IMR-90 (cell line): ENCODE data around the gene HMG20A. TPM values are rescaled to one million over a fixed set of nuclear protein-coding genes. Genes with fewer than 3 reads are reported as not detected.

ENCODE experiments used
- ATAC-seq: fragments of 200-7000 bp; cut with Tn5 transposase; 2 replicates; pipeline ENCODE4 v1.9.1; 2020; ENCODE audit warnings: low read depth, mild to moderate bottlenecking, moderate library complexity
- BruUV-seq: library from RNA; stranded (reverse); fragments of 400-500 nt; replicated peaks from 2 replicates; lab custom pipeline; 2021; lab: Mats Ljungman, UMichigan
- CTCF ChIA-PET: fragments of 300-600 bp; formaldehyde crosslinking; extraction: SDS; loops from one replicate; lab custom pipeline; 2021; ENCODE audit warnings: antibody characterized with exemption; lab: Yijun Ruan, JAX
- POLR2A ChIA-PET: fragments of 300-600 bp; sonication (Branson Sonifier 250); formaldehyde crosslinking; loops from one replicate; lab custom pipeline; 2022; ENCODE audit warnings: antibody characterized with exemption; ENCODE audit not compliant: unreplicated experiment; lab: Charles Lee
- DNase-seq: peaks from one replicate; pipeline ENCODE4 v3.0.0; 2013
- H2AFZ ChIP-seq: replicated peaks from 2 replicates; pipeline ENCODE3; 2013; ENCODE audit warnings: low read length, mild to moderate bottlenecking; ENCODE audit not compliant: poor library complexity
- H2AK5ac ChIP-seq: 2 replicates; pipeline ENCODE4 v1.6.1; 2013; ENCODE audit warnings: low read depth, low read length, inconsistent platforms
- H2AK9ac ChIP-seq: replicated peaks from 2 replicates; pipeline ENCODE3; 2013; ENCODE audit warnings: mild to moderate bottlenecking, low read depth, low read length, moderate library complexity; ENCODE audit not compliant: poor library complexity
- H2BK120ac ChIP-seq: 2 replicates; pipeline ENCODE4 v1.6.1; 2013; ENCODE audit warnings: low read depth, low read length, inconsistent platforms
- H2BK15ac ChIP-seq: 3 replicates; pipeline ENCODE4 v1.6.1; 2013; ENCODE audit warnings: low read depth, low read length, inconsistent platforms
- H2BK20ac ChIP-seq: 2 replicates; pipeline ENCODE4 v1.6.1; 2013; ENCODE audit warnings: low read depth, mild to moderate bottlenecking, inconsistent platforms, low read length, moderate library complexity
- H2BK5ac ChIP-seq: 2 replicates; pipeline ENCODE4 v1.6.1; 2013; ENCODE audit warnings: mild to moderate bottlenecking, low read depth, low read length, inconsistent platforms; ENCODE audit not compliant: poor library complexity, severe bottlenecking
- H3K14ac ChIP-seq: replicated peaks from 2 replicates; pipeline ENCODE4 v1.6.1; 2013; ENCODE audit warnings: low read depth, low read length, inconsistent platforms
- H3K18ac ChIP-seq: 2 replicates; pipeline ENCODE4 v1.6.1; 2013; ENCODE audit warnings: low read depth, low read length, control low read depth
- H3K23ac ChIP-seq: 2 replicates; pipeline ENCODE4 v1.6.1; 2013; ENCODE audit warnings: low read depth, low read length, inconsistent platforms
- H3K27ac ChIP-seq: 2 replicates; pipeline ENCODE4 v1.5.1; 2013; ENCODE audit warnings: mild to moderate bottlenecking, control low read depth, low read length; ENCODE audit not compliant: insufficient read depth
- H3K27me3 ChIP-seq: 2 replicates; pipeline ENCODE4 v1.6.1; 2013; ENCODE audit warnings: low read length; ENCODE audit not compliant: control insufficient read depth, insufficient read depth
- H3K36me3 ChIP-seq: 2 replicates; pipeline ENCODE4 v1.6.1; 2013; ENCODE audit warnings: low read length, mixed read lengths; ENCODE audit not compliant: control insufficient read depth, insufficient read depth
- H3K4ac ChIP-seq: 2 replicates; pipeline ENCODE4 v1.6.1; 2013; ENCODE audit warnings: low read depth, low read length, inconsistent platforms
- H3K4me1 ChIP-seq: 2 replicates; pipeline ENCODE4 v1.6.1; 2013; ENCODE audit warnings: low read length, mixed read lengths; ENCODE audit not compliant: control insufficient read depth, insufficient read depth
- H3K4me2 ChIP-seq: 2 replicates; pipeline ENCODE4 v1.6.1; 2013; ENCODE audit warnings: low read depth, mild to moderate bottlenecking, control low read depth, low read length, moderate library complexity
- H3K4me3 ChIP-seq: 2 replicates; pipeline ENCODE4 v1.5.1; 2013; ENCODE audit warnings: low read depth, mild to moderate bottlenecking, control low read depth, low read length, moderate library complexity; ENCODE audit not compliant: insufficient read depth
- H3K56ac ChIP-seq: 2 replicates; pipeline ENCODE4 v1.6.1; 2013; ENCODE audit warnings: low read length, inconsistent platforms; ENCODE audit not compliant: insufficient read depth; ENCODE audit errors: extremely low read depth
- H3K79me1 ChIP-seq, 2 experiments: 2 replicates each; pipeline ENCODE4 v1.6.1; 2013; ENCODE audit warnings: low read length in 2 of 2, inconsistent platforms in 1 of 2, low read depth in 1 of 2
- H3K9ac ChIP-seq: 2 replicates; pipeline ENCODE4 v1.6.1; 2013; ENCODE audit warnings: low read depth, low read length, control low read depth
- H3K9me1 ChIP-seq: 2 replicates; pipeline ENCODE4 v1.6.1; 2013; ENCODE audit warnings: low read length, inconsistent platforms; ENCODE audit not compliant: insufficient read depth
- H3K9me3 ChIP-seq: 2 replicates; pipeline ENCODE4 v1.6.1; 2013; ENCODE audit warnings: low read length; ENCODE audit not compliant: control insufficient read depth, insufficient read depth
- H4K20me1 ChIP-seq: 2 replicates; pipeline ENCODE4 v1.6.1; 2013; ENCODE audit warnings: low read length, inconsistent platforms; ENCODE audit not compliant: insufficient read depth
- H4K5ac ChIP-seq: 2 replicates; pipeline ENCODE4 v1.6.1; 2013; ENCODE audit warnings: mild to moderate bottlenecking, low read depth, low read length, control low read depth
- H4K8ac ChIP-seq, 2 experiments: 2 replicates each; pipeline ENCODE4 v1.6.1; 2013; ENCODE audit warnings: low read depth in 2 of 2, low read length in 2 of 2, control low read depth in 1 of 2, inconsistent platforms in 1 of 2
- H4K91ac ChIP-seq: 2 replicates; pipeline ENCODE4 v1.6.1; 2013; ENCODE audit warnings: low read depth, low read length, inconsistent platforms; ENCODE audit not compliant: insufficient read depth
- BHLHE40 ChIP-seq: fragments of 150-350 bp; IDR thresholded peaks from 2 replicates; pipeline ENCODE4 v1.6.1; 2016; ENCODE audit warnings: mild to moderate bottlenecking, low read depth, low read length
- CEBPB ChIP-seq: IDR thresholded peaks from 2 replicates; pipeline ENCODE4 v1.6.1; 2012; ENCODE audit warnings: low read depth, low read length, improper control_type of control experiment
- CHD1 ChIP-seq: IDR thresholded peaks from 2 replicates; pipeline ENCODE4 v1.6.1; 2012; ENCODE audit warnings: low read depth, low read length, improper control_type of control experiment
- FOS ChIP-seq: fragments of 150-350 bp; IDR thresholded peaks from 2 replicates; pipeline ENCODE4 v1.6.1; 2016; ENCODE audit warnings: low read depth, low read length
- MAFK ChIP-seq: IDR thresholded peaks from 2 replicates; pipeline ENCODE4 v1.6.1; 2012; ENCODE audit warnings: low read depth, low read length, improper control_type of control experiment
- MAZ ChIP-seq: IDR thresholded peaks from 2 replicates; pipeline ENCODE4 v1.6.1; 2012; ENCODE audit warnings: low read depth, mild to moderate bottlenecking, low read length, improper control_type of control experiment, moderate library complexity, borderline replicate concordance
- NFE2L2 ChIP-seq: fragments of 150-350 bp; IDR thresholded peaks from 2 replicates; pipeline ENCODE4 v1.6.1; 2016; ENCODE audit warnings: low read depth, mild to moderate bottlenecking, low read length
- POLR2A ChIP-seq: IDR thresholded peaks from 2 replicates; pipeline ENCODE4 v1.6.1; 2012; ENCODE audit warnings: mild to moderate bottlenecking, low read depth, low read length
- RAD21 ChIP-seq: IDR thresholded peaks from 2 replicates; pipeline ENCODE4 v1.6.1; 2012; ENCODE audit warnings: low read length, improper control_type of control experiment
- RCOR1 ChIP-seq: IDR thresholded peaks from 2 replicates; pipeline ENCODE4 v1.6.1; 2012; ENCODE audit warnings: mild to moderate bottlenecking, low read length, improper control_type of control experiment; ENCODE audit not compliant: insufficient replicate concordance
- RFX5 ChIP-seq: IDR thresholded peaks from 2 replicates; pipeline ENCODE4 v1.8.0; 2012; ENCODE audit warnings: low read depth, mild to moderate bottlenecking, low read length, moderate library complexity
- SMC3 ChIP-seq: fragments of 150-350 bp; IDR thresholded peaks from 2 replicates; pipeline ENCODE4 v1.6.1; 2016; ENCODE audit warnings: low read depth, mild to moderate bottlenecking, antibody characterized with exemption, low read length, moderate library complexity
- WGBS, 2 experiments: methylation state at CpG; one replicate each; pipeline versions ENCODE4 v1.1.5 to v1.1.7; 2013; ENCODE audit warnings: missing lambda C conversion rate in 2 of 2; ENCODE audit not compliant: insufficient read length in 1 of 2; ENCODE audit errors: extremely low coverage in 2 of 2; 5-methylcytosine and 5-hydroxymethylcytosine counted together
- dilution Hi-C: fragments of 300-500 bp; cut with HindIII; formaldehyde crosslinking; loops from one replicate; pipeline ENCODE4 v1.14.3; 2018; ENCODE audit warnings: low sequenced_read_pairs; ENCODE audit not compliant: unreplicated experiment
- in situ Hi-C: fragments of 300-500 bp; cut with MboI; formaldehyde crosslinking; loops from 3 replicates; pipeline ENCODE4 v1.14.3; 2019; ENCODE audit warnings: low sequenced_read_pairs, inconsistent platforms, mixed read lengths
- intact Hi-C: fragments of 100-400 bp; cut with micrococcal nuclease; formaldehyde crosslinking; loops from 2 replicates; pipeline ENCODE4 v1.10.0; 2022
- polyA plus RNA-seq, 3 experiments: library from polyadenylated mRNA; depleted of rRNA; stranded (reverse); fragments of >200 nt; gene quantifications; 2 replicates each; pipeline ENCODE4 v1.2.3, GENCODE V29; 2012; ENCODE audit warnings: low replicate concordance in 1 of 3
- total RNA-seq: library from RNA; depleted of rRNA; stranded (reverse); fragments of >200 nt; gene quantifications from 2 replicates; pipeline ENCODE4 v1.2.3, GENCODE V29; 2012
- TF ChIP-seq, protein P1 (sequence below): fragments of 150-350 bp; IDR thresholded peaks from 2 replicates; pipeline ENCODE4 v1.6.1; 2016; ENCODE audit warnings: low read depth, mild to moderate bottlenecking, low read length, moderate library complexity, borderline replicate concordance
- TF ChIP-seq, protein P2 (sequence below): conservative IDR thresholded peaks from 2 replicates; pipeline ENCODE4 v1.5.1; 2012; ENCODE audit warnings: mild to moderate bottlenecking, low read depth, low read length, improper control_type of control experiment
- TF ChIP-seq, protein P3 (sequence below): fragments of 150-350 bp; IDR thresholded peaks from 2 replicates; pipeline ENCODE4 v1.6.1; 2017; ENCODE audit warnings: mild to moderate bottlenecking, antibody characterized with exemption, low read length, low read depth

HMG20A gene
- total and polyA plus RNA-seq, 2 of the 4 experiments (the other 2 are of a cell fraction), result 22.3 to 25.3 TPM

DNA sequence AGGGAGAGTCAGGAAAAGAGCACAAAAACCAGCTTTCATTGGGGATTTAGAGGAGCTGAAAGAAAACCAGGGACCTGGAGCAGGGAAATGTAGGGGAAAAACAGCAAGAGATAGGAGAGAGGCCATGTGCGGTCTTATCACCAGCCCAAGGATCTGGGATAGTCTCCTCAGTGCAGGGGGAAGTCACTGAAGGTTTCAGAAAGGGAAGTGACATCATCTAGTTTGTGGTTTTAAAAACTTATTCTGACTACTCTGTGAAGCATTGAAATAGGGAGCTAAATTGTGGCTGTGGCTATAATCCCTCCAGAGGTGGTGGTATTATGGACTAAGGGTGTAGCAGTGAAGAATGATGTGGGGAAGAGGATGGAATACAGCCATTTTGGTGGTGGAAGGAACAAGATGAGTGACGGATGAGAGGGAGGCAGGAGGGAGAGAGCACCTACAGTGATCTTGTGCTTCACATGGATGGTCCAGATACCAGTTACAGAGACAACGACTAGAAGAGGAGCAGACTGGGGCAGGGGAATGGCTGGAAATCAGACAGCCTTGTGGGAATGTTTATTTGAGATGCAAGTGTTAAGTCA lies 72.7 kb downstream of the HMG20A start:
- BruUV-seq, result no TSS peak
- H3K4me2 ChIP-seq, result no peak overlapping the region
- H3K9me1 ChIP-seq, result peaks cover 12% of the 10 kb centered on the region; the same call in 1 of the 2 replicates
- ATAC-seq (no peak), DNase-seq (peak; percentile 64)
- H4K5ac ChIP-seq, result no peak overlapping the region
- in situ Hi-C loops, result loop anchor here (10.0 kb wide), 1 partner anchor 379 kb away; no protein-coding TSS in a partner anchor
- 100% methylated on average over 1 of the region's 3 CpGs; no CpG with 5 or more reads in 1 of the 2 experiments for WGBS, 2 experiments
- peaks cover 0 to 25% of the 10 kb centered on the region in 2 experiments; a peak in 2 of 4 replicates for H3K79me1 ChIP-seq
- no peak overlapping the region for H2BK5ac ChIP-seq
- peaks cover 25% of the 10 kb centered on the region for H3K4me1 ChIP-seq
- no peak overlapping the region for H3K9ac ChIP-seq
- POLR2A ChIA-PET, result no interaction called here
- no peak overlapping the region for H3K23ac ChIP-seq
- H2BK15ac ChIP-seq, result peak overlapping the region; percentile 52; the same call in 2 of the 3 replicates
- no peak overlapping the region for H3K18ac ChIP-seq
- peak overlapping the region; percentile 82; the same call in 1 of the 2 replicates for H2BK20ac ChIP-seq
- peak overlapping the region; percentile 39 for H2BK120ac ChIP-seq
- H3K27me3 ChIP-seq, result no peaks in the 10 kb centered on the region
- dilution Hi-C loops, result no loop called here
- H3K56ac ChIP-seq, result no peak overlapping the region
- CTCF ChIA-PET, result interaction anchor here (1.2 kb wide), 1 partner anchor 50 kb away, joined by 3 read pairs; no protein-coding TSS in a partner anchor
- no peaks in the 10 kb centered on the region for H3K9me3 ChIP-seq
- H2AFZ ChIP-seq, result no peak overlapping the region
- no peaks in the 10 kb centered on the region for H3K36me3 ChIP-seq
- no peak overlapping the region for H3K27ac ChIP-seq
- peak overlapping the region; percentile 57; the same call in 1 of the 2 replicates for H2AK5ac ChIP-seq
- no peak overlapping the region for H3K4me3 ChIP-seq
- intact Hi-C loops, result no loop called here
- no peak overlapping the region for H4K91ac ChIP-seq
- H4K8ac ChIP-seq, result peak overlapping the region in 1 of 2 experiments; percentile 44; a peak in 1 of 4 replicates
- H4K20me1 ChIP-seq, result no peaks in the 10 kb centered on the region
- peak overlapping the region; percentile 2 for H2AK9ac ChIP-seq
- peak overlapping the region; percentile 17 for H3K14ac ChIP-seq
- H3K4ac ChIP-seq, result peak overlapping the region; percentile 53; the same call in 1 of the 2 replicates
- TF ChIP-seq, protein P1, sequence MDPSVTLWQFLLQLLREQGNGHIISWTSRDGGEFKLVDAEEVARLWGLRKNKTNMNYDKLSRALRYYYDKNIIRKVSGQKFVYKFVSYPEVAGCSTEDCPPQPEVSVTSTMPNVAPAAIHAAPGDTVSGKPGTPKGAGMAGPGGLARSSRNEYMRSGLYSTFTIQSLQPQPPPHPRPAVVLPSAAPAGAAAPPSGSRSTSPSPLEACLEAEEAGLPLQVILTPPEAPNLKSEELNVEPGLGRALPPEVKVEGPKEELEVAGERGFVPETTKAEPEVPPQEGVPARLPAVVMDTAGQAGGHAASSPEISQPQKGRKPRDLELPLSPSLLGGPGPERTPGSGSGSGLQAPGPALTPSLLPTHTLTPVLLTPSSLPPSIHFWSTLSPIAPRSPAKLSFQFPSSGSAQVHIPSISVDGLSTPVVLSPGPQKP, result no peak
- TF ChIP-seq NFE2L2 (no peak), FOS (no peak), RAD21 (no peak), CEBPB (no peak), CHD1 (no peak), MAZ (no peak), RFX5 (no peak), MAFK (no peak), RCOR1 (no peak), BHLHE40 (no peak), SMC3 (no peak), POLR2A (no peak)
- TF ChIP-seq, protein P2, sequence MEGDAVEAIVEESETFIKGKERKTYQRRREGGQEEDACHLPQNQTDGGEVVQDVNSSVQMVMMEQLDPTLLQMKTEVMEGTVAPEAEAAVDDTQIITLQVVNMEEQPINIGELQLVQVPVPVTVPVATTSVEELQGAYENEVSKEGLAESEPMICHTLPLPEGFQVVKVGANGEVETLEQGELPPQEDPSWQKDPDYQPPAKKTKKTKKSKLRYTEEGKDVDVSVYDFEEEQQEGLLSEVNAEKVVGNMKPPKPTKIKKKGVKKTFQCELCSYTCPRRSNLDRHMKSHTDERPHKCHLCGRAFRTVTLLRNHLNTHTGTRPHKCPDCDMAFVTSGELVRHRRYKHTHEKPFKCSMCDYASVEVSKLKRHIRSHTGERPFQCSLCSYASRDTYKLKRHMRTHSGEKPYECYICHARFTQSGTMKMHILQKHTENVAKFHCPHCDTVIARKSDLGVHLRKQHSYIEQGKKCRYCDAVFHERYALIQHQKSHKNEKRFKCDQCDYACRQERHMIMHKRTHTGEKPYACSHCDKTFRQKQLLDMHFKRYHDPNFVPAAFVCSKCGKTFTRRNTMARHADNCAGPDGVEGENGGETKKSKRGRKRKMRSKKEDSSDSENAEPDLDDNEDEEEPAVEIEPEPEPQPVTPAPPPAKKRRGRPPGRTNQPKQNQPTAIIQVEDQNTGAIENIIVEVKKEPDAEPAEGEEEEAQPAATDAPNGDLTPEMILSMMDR, result no peak
- TF ChIP-seq, protein P3, sequence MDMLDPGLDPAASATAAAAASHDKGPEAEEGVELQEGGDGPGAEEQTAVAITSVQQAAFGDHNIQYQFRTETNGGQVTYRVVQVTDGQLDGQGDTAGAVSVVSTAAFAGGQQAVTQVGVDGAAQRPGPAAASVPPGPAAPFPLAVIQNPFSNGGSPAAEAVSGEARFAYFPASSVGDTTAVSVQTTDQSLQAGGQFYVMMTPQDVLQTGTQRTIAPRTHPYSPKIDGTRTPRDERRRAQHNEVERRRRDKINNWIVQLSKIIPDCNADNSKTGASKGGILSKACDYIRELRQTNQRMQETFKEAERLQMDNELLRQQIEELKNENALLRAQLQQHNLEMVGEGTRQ, result no peak
